Superior temporal gyrus (tissue), 1 donor: ENCODE measurements around the gene NEMF.
"Not testable (repeated sequence)": the region's sequence is repeated elsewhere in the genome, so short reads cannot be mapped to it uniquely, and the experiment has no call there.

Source experiments
- DNase-seq: peaks from one replicate; pipeline ENCODE4 v3.0.0-alpha.2; 2016; ENCODE audit errors: extremely low spot score

NEMF gene, protein sequence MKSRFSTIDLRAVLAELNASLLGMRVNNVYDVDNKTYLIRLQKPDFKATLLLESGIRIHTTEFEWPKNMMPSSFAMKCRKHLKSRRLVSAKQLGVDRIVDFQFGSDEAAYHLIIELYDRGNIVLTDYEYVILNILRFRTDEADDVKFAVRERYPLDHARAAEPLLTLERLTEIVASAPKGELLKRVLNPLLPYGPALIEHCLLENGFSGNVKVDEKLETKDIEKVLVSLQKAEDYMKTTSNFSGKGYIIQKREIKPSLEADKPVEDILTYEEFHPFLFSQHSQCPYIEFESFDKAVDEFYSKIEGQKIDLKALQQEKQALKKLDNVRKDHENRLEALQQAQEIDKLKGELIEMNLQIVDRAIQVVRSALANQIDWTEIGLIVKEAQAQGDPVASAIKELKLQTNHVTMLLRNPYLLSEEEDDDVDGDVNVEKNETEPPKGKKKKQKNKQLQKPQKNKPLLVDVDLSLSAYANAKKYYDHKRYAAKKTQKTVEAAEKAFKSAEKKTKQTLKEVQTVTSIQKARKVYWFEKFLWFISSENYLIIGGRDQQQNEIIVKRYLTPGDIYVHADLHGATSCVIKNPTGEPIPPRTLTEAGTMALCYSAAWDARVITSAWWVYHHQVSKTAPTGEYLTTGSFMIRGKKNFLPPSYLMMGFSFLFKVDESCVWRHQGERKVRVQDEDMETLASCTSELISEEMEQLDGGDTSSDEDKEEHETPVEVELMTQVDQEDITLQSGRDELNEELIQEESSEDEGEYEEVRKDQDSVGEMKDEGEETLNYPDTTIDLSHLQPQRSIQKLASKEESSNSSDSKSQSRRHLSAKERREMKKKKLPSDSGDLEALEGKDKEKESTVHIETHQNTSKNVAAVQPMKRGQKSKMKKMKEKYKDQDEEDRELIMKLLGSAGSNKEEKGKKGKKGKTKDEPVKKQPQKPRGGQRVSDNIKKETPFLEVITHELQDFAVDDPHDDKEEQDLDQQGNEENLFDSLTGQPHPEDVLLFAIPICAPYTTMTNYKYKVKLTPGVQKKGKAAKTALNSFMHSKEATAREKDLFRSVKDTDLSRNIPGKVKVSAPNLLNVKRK

DNA sequence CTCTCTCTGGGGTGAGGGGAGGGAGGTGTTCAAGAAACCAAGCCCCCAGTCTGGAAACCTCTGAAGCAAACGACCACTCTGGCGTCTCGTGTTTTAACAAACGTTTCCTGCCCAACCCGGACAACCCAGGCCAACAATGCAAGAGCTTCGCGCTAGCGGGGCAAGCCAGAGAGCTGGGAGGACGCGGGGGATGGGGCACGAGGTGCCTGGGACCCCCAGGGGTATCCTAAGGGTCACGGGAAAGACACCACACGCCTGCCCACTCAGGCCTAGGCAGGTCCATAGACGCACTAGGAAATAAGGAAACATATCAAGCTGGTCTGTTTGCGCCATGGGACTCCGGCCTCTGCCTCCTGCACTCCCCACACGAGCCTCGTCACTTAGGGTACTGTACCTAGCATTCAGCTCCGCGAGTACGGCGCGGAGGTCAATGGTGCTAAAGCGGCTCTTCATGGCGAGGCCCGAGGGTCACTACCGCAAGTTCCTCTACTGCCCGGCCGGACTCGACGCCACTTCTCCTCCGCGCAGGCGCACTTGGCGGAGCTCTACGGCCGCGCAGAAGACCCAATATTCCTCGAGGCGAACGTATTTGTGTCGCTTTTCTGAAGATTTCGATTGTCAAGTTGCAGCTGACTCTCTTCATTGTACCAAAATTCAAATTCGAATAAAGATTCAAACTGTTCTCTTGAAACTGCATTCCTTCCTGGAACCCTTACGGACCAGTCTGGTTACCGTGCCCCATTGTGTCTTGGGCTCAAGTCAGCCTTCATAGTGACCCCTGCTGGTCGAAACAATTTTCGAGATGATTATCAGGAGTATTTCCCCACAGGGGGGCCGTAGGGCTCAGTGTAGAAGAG lies at the start of gene NEMF:
Gene NEMF (minus strand): TSS at position 488 of the 857 bp plus-strand sequence. CDS start 35 bp downstream, at position 453.
- peak; percentile 99 for DNase-seq

- DNase-seq: no peak
Measured at GRCh38 chr14:49900973-49901372, 48.4 kb upstream of the NEMF start.

DNA sequence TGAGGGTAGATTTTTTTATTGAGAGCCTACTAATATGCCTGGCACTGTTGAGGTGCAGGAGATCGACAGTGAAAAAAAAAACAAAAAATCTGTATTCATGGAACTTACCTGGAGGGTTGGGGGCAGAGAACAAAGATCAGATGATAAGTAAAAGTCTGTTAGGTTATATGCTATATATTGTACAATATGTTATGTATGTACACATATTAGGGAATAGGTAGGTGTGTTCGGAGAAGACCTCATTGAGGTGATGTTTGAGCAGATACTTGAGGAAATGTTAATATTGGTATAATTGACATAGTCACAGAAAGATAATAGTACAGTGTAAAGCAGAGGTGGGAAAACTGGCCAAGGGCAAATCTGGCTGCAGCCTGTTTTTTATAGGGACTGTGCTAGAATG lies 45.9 kb upstream of the NEMF start:
- no peak for DNase-seq

DNA sequence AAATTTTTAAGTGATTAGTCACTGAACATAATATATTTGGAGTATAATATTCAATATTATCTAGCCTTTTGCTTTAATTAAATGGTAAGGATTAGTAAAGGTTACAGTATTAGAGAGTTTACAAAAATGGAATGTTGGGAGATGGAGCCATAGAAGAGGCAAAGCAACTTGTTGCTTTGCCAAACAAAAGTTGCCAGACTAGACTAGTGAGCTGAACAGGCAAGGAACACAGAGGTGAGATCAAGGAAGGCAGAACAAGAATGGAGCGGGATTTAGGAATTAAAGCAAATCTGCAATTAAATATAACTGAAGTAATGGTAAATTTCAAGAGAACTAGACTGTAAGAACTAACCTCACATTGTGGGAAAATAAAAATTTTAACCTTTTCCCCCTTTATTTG lies 45.4 kb upstream of the NEMF start:
- DNase-seq: no peak

DNA sequence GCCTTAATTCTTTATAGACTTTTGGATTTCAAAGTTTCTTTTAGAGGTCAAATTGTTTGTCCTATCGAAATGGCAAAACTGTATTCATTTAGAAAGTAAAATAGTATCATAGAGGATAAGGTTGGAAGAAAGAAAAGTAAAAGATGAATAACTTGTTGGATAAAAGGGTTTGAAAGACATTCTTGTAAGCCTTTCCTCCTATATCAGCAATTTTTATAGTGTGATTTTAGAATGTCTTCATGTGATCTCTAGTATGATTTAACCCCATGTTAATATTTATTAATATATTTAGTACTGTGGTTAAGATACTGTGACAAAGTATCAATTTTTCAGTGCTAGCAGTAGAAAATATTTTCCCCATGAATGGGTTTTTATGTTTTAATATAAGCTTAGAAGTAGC lies 44.8 kb upstream of the NEMF start:
- no peak for DNase-seq

- no peak for DNase-seq
Measured at GRCh38 chr14:49896966-49897365, 44.4 kb upstream of the NEMF start.

- not testable (repeated sequence) for DNase-seq
Measured at GRCh38 chr14:49896272-49896671, 43.7 kb upstream of the NEMF start.

DNA sequence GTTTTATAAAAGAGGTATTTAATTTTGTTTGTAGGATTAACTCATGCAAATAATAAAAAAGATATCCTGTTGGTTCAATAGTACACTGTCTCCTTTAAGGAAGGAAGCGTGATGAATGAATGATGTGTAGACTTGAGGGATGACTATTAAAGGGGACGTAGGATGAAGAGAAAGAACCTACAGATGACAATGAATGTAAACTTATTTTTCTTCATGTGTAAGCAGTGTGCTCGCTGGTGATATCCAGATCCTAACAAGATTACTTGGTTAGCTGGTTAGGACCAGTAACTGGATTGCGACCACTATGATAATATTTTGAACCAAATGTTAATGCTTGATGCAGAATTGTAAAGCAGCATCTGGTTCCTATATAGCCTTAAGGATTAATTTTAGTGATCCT lies 42.9 kb upstream of the NEMF start:
- no peak for DNase-seq

DNA sequence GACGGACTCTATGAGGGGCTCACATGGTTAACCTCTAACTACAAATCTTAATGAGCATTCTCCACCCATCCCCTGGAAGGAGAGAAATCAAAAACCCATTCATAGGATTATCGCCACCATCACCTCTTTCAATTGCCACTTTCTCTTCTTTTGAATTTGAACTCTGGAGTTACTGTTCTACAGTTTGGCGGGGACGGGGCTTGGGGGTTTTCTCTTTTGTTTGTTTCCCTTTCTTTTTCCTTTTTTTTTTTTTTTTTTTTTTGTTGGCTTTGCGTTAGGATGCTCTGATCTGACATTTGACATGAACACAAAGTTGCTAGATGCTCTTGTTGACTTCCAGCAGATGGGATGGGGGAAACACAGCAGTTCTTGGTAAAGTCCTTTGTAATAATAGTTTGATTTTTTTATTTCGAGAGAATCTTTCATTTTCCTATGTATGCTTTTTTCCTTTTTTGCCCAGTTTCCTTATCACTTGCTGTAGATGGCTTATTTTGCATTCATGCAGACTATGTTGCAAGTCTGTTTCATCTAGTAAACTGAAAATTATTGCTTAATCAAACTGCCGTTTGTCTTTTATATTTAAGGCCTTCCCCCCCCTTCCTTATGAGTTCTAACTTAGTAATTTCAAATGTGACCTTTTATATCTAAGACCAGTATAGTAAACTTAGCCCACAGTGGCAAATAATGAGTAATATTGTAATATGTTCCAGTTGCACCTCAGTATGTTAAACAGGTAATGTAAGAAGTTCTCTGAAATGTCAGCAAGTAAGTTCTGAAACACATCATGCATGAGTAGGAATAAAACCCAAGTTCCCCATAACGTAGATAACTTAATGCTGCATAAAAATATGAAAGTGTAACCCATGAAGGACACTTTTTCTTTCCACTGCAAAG lies 41.9 kb upstream of the NEMF start:
- DNase-seq: not testable (repeated sequence)

DNA sequence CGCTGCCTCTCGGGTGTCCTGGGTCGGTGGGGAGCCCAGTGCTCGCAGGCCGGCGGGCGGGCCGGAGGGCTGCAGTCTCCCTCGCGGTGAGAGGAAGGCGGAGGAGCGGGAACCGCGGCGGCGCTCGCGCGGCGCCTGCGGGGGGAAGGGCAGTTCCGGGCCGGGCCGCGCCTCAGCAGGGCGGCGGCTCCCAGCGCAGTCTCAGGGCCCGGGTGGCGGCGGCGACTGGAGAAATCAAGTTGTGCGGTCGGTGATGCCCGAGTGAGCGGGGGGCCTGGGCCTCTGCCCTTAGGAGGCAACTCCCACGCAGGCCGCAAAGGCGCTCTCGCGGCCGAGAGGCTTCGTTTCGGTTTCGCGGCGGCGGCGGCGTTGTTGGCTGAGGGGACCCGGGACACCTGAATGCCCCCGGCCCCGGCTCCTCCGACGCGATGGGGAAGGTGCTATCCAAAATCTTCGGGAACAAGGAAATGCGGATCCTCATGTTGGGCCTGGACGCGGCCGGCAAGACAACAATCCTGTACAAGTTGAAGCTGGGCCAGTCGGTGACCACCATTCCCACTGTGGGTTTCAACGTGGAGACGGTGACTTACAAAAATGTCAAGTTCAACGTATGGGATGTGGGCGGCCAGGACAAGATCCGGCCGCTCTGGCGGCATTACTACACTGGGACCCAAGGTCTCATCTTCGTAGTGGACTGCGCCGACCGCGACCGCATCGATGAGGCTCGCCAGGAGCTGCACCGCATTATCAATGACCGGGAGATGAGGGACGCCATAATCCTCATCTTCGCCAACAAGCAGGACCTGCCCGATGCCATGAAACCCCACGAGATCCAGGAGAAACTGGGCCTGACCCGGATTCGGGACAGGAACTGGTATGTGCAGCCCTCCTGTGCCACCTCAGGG lies 41.0 kb upstream of the NEMF start:
- no peak for DNase-seq

DNA sequence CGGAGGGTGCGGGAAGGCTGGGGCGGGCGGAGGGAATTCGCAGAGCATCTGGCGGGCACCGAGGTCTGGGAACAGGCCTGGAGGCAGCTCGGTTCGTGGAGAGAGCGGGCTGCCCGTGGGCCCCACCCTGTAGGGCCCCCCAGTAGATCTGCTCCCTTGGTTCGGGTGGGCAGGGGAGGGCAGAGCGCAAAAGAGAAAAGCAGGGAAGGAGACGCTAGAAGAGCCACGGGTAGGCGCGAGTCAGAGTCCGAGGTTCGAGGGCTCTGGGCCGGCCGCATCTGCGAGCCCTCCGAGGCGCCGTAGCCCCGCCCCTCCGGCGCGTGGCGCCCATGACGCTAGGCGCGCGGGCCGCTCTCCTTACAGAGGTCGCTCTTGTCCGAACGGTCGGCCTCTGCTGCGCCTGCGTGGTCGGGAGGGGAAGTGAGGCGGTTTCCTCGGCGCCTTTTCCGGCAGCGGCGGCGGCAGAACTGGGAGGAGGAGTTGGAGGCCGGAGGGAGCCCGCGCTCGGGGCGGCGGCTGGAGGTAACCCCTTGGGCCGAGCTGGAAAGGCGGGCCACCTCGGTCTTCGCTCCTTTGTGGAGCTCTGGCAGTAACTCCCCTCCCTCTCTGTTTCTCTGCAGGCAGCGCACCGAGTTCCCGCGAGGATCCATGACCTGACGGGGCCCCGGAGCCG lies 40.2 kb upstream of the NEMF start, which contains the start of gene ARF6:
Gene ARF6 (plus strand): TSS at position 447 of the 673 bp plus-strand sequence. CDS start 655 bp downstream, outside the sequence.
- DNase-seq: peak; percentile 97

GRCh38 chr14:49892301-49892635 lies 39.7 kb upstream of the NEMF start:
- DNase-seq: peak; percentile 83

- no peak for DNase-seq
Measured at GRCh38 chr14:49888293-49888692, 35.7 kb upstream of the NEMF start.

DNA sequence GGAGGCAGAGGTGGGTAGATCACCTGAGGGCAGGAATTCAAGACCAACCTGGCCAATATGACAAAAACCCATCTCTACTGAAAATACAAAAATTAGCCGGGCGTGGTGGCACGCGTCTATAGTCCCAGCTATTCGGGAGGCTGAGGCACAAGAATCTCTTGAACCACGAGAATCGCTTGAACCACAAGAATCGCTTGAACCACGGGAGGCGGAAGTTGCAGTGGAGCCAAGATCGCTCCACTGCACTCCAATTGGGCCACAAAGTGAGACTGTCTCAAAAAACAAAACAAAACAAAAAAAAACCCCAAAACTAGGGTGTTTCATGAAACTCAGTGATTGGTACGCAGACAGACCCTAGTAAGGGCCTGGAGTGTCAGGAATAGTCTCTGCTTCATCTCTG lies 33.9 kb upstream of the NEMF start:
- no peak for DNase-seq

GRCh38 chr14:49882826-49883694 lies 30.5 kb upstream of the NEMF start:
- no peak for DNase-seq

- no peak for DNase-seq
Measured at GRCh38 chr14:49881350-49882001, 28.9 kb upstream of the NEMF start.
